ENCODE measurements around the gene CCDC85C.
"Not testable (repeated sequence)": the region's sequence is repeated elsewhere in the genome, so short reads cannot be mapped to it uniquely, and the experiment has no call there.

CCDC85C gene

GRCh38 chr14:99603471-99604277, at the start of gene CCDC85C:
TSS of gene CCDC85C (minus strand) at chr14:99604207. CDS start at chr14:99603959, 248 bp downstream.
- DNase-seq, result peak; percentile 48

GRCh38 chr14:99651953-99652746, 48.1 kb upstream of the CCDC85C start:
- no peak for DNase-seq

- DNase-seq, result no peak
Observed at GRCh38 chr14:99650189-99650588, 46.2 kb upstream of the CCDC85C start.

- DNase-seq, result no peak
Observed at GRCh38 chr14:99649643-99650042, 45.6 kb upstream of the CCDC85C start.

GRCh38 chr14:99649219-99649618, 45.2 kb upstream of the CCDC85C start:
- peak; percentile 85 for DNase-seq

- no peak for DNase-seq
Observed at GRCh38 chr14:99648027-99648784, 44.2 kb upstream of the CCDC85C start.

GRCh38 chr14:99647411-99647810, 43.4 kb upstream of the CCDC85C start:
- no peak for DNase-seq

- no peak for DNase-seq
Observed at GRCh38 chr14:99645545-99646505, 41.8 kb upstream of the CCDC85C start.

GRCh38 chr14:99644723-99645544, 40.9 kb upstream of the CCDC85C start, which contains the start of gene HHIPL1:
TSS of gene HHIPL1 (plus strand) at chr14:99645129. CDS start at chr14:99645208, 79 bp downstream.
- DNase-seq, result no peak

- no peak for DNase-seq
Observed at GRCh38 chr14:99644035-99644587, 40.1 kb upstream of the CCDC85C start.

GRCh38 chr14:99643343-99643742, 39.3 kb upstream of the CCDC85C start:
- no peak for DNase-seq

- not testable (repeated sequence) for DNase-seq
Observed at GRCh38 chr14:99642771-99643170, 38.8 kb upstream of the CCDC85C start.

- no peak for DNase-seq
Observed at GRCh38 chr14:99637624-99638023, 33.6 kb upstream of the CCDC85C start.

GRCh38 chr14:99636487-99636886, 32.5 kb upstream of the CCDC85C start:
- no peak for DNase-seq

GRCh38 chr14:99635116-99635515, 31.1 kb upstream of the CCDC85C start:
- no peak for DNase-seq

GRCh38 chr14:99634443-99634842, 30.4 kb upstream of the CCDC85C start:
- no peak for DNase-seq

- no peak for DNase-seq
Observed at GRCh38 chr14:99633918-99634317, 29.9 kb upstream of the CCDC85C start.

- DNase-seq, result no peak
Observed at GRCh38 chr14:99633141-99633540, 29.1 kb upstream of the CCDC85C start.

GRCh38 chr14:99632410-99633035, 28.5 kb upstream of the CCDC85C start:
- no peak for DNase-seq

GRCh38 chr14:99630202-99630601, 26.2 kb upstream of the CCDC85C start:
- DNase-seq, result no peak

All from NCI-H226 (cell line).